Peyer's patch (tissue), 4 donors: ENCODE data around the gene FAM50A. TPM values are rescaled to one million over a fixed set of nuclear protein-coding genes. Genes with fewer than 3 reads are reported as not detected.

Source experiments
- DNase-seq, 3 donors: peaks; one replicate each; pipeline ENCODE4 v3.0.0-alpha.2; 2017 to 2019
- H3K27ac ChIP-seq, 4 donors: fragments of 200-600 bp; sonication (generic); one replicate each; pipeline ENCODE4 v1.5.1; 2016 to 2019
- H3K27me3 ChIP-seq, 2 donors: fragments of 200-600 bp; sonication (generic); one replicate each; pipeline ENCODE4 v1.5.1; 2019
- H3K36me3 ChIP-seq, 3 donors: fragments of 200-600 bp; sonication (generic); one replicate each; pipeline ENCODE4 v1.5.1; 2016 to 2019
- H3K4me1 ChIP-seq, 4 donors: fragments of 200-600 bp; sonication (generic); one replicate each; pipeline ENCODE4 v1.5.1; 2016 to 2019
- H3K4me3 ChIP-seq, 4 donors: fragments of 200-600 bp; sonication (generic); 1 replicate in 3 of 4; 2 replicates in 1 of 4; pipeline ENCODE4 v1.5.1; 2016 to 2019; ENCODE audit warnings: mild to moderate bottlenecking in 1 of 4
- H3K9me3 ChIP-seq, 4 donors: fragments of 200-600 bp; sonication (generic); one replicate each; pipeline ENCODE4 v1.5.1; 2016 to 2019; ENCODE audit warnings: mild to moderate bottlenecking in 1 of 4
- POLR2A ChIP-seq, 2 donors: fragments of 450-650 bp; IDR thresholded peaks; one replicate each; pipeline ENCODE4 v1.5.1; 2017; ENCODE audit warnings: antibody characterized with exemption in 2 of 2, mild to moderate bottlenecking in 2 of 2, moderate library complexity in 2 of 2
- total RNA-seq, 4 donors: library from RNA; depleted of rRNA; stranded (reverse); fragments of >200 nt; gene quantifications; one replicate each; pipeline ENCODE4 v1.1.0, GENCODE V29; 2016
- TF ChIP-seq, protein P1 (sequence below), 6 experiments: fragments of 450-650 bp in 4 of 6; fragments of 200-600 bp in 2 of 6; sonication (generic) in 1 of 6; IDR thresholded peaks; one replicate each; pipeline ENCODE4 v1.5.1; 2017 to 2019; ENCODE audit warnings: antibody characterized with exemption in 6 of 6, mild to moderate bottlenecking in 3 of 6, moderate library complexity in 1 of 6

FAM50A gene
- total RNA-seq, 4 donors from 2014 or later, result 35.6 to 212 (median 54.6) TPM

DNA sequence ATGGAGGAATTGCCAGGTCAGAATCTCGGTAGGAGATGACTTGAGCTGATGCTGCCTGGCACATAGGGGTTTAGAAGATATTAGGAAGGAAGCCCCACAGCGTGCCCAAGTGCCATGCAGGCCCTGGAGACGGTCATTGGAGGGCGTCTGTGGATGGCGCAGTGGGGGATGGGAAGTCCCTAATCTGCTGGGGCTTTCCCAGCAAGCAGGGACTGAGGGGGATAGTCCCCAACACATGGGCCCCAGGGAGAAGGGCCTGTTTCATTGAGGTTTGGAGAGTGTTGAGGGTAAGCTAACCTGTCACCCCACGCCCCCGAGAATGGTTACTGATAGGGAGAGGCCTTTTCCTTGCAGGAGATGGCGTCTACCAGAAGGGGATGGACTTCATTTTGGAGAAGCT, 24.8 kb upstream of the FAM50A start:
- Histone ChIP-seq H3K9me3 (no peaks in the 10 kb centered on the region), H3K4me1 (no peaks in the 10 kb centered on the region), H3K27ac (no peak overlapping the region), H3K36me3 (no peaks in the 10 kb centered on the region), H3K27me3 (no peaks in the 10 kb centered on the region), H3K4me3 (no peak overlapping the region)
- TF ChIP-seq, protein P1, sequence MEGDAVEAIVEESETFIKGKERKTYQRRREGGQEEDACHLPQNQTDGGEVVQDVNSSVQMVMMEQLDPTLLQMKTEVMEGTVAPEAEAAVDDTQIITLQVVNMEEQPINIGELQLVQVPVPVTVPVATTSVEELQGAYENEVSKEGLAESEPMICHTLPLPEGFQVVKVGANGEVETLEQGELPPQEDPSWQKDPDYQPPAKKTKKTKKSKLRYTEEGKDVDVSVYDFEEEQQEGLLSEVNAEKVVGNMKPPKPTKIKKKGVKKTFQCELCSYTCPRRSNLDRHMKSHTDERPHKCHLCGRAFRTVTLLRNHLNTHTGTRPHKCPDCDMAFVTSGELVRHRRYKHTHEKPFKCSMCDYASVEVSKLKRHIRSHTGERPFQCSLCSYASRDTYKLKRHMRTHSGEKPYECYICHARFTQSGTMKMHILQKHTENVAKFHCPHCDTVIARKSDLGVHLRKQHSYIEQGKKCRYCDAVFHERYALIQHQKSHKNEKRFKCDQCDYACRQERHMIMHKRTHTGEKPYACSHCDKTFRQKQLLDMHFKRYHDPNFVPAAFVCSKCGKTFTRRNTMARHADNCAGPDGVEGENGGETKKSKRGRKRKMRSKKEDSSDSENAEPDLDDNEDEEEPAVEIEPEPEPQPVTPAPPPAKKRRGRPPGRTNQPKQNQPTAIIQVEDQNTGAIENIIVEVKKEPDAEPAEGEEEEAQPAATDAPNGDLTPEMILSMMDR (IDR thresholded peaks at IDR 0.05), result no peak
- no peak for TF ChIP-seq POLR2A (IDR thresholded peaks at IDR 0.05)
- DNase-seq, result no peak

DNA sequence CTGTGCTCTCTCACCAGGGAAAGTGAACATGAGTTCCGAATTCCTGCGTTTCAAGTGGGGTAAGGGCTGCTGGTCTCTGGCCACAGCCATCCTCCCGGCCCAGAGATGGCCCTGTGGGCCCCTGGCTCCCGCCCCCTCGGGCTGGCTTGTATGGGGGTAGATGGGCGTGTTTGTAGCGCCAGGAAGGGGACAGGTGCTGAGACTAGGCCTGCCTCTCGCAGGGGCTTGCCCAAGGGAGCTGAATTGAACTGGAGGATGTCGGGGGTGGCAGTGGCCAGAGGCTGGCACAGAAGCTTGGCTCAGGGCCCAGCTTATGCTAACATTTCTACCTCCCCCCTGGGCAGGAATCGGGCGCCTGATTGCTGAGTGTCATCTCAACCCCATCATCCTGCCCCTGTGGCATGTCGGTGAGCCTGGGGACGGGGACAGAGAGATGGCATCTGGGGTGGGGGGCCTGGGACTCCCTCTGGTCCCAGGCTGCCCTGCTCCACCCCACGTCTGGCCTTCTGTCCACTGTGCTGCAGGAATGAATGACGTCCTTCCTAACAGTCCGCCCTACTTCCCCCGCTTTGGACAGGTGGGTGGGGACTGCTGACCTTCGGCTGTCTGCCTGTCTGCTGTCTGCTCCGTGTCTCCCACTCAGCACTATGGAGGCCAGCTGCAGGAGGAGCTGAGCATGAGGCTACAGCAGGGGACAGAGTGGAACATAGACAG, 24.1 kb upstream of the FAM50A start:
- no peaks in the 10 kb centered on the region for H3K27me3 ChIP-seq
- no peak for DNase-seq
- H3K36me3 ChIP-seq, result no peaks in the 10 kb centered on the region
- no peak overlapping the region for H3K4me3 ChIP-seq
- no peaks in the 10 kb centered on the region for H3K4me1 ChIP-seq
- TF ChIP-seq, protein P1 (IDR thresholded peaks at IDR 0.05), result no peak
- TF ChIP-seq POLR2A (IDR thresholded peaks at IDR 0.05), result no peak
- no peaks in the 10 kb centered on the region for H3K9me3 ChIP-seq
- H3K27ac ChIP-seq, result no peak overlapping the region

DNA sequence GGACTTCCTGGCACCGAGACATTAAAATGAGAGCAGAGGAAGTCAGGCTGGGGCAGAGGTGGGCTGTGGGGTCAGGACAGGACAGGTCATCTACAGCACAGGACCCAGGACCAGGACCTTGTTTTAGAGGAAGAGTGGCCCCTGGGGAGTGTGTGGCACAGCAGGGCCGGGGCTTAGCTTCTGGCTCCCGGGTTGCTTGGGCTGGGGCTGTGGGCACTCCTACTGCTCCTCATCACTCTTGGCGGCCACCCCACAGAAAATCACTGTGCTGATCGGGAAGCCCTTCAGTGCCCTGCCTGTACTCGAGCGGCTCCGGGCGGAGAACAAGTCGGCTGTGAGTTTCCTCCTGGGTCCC, 23.6 kb upstream of the FAM50A start:
- Histone ChIP-seq H3K4me1 (no peaks in the 10 kb centered on the region), H3K36me3 (no peaks in the 10 kb centered on the region), H3K4me3 (no peak overlapping the region), H3K27ac (no peak overlapping the region), H3K27me3 (no peaks in the 10 kb centered on the region), H3K9me3 (no peaks in the 10 kb centered on the region)
- no peak for DNase-seq
- TF ChIP-seq, protein P1 (IDR thresholded peaks at IDR 0.05), result no peak
- TF ChIP-seq POLR2A (IDR thresholded peaks at IDR 0.05), result no peak

DNA sequence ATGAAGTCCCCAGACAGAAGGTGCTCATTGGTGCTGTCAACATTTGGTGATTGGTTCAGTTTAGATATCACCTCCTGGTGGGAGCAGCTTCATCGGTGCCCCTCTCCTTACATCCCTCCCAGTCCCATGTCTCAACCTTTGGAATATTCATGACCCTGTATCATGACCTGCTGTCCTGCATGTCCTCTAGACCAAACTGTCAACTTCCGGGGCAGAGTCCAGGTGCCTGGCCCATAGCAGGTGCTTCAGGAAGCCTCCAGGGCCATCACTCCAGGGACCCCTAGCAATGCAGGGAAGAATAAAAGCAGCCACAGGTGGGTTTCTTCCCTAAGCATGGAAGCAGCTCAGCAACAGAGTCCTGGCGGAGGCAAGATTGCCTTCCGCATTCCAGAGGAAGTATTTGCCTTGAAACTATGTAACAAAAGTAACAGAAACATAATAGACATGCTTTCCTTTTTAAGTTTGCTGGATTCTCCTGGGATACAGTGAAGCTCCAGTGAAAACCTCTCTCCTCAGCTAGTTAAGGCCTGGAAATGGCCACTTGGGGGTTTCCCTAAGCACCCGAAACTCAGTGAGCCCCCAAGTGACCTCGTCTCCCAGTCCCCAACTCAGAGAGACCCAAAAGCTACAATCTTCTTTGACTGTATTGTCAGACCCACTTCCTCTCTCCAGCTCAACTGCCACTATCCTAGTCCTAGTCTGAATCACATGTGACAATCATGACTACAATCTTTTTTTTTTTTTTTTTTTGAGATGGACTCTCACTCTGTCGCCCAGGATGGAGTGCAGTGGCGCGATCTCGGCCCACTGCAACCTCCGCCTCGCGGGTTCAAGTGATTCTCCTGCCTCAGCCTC, 16.8 kb upstream of the FAM50A start:
- Histone ChIP-seq H3K27me3 (no peaks in the 10 kb centered on the region), H3K36me3 (peaks cover 0 to 4% (median 0%) of the 10 kb centered on the region in 3 donors), H3K4me1 (peaks cover 0 to 15% (median 0%) of the 10 kb centered on the region in 4 donors), H3K9me3 (no peaks in the 10 kb centered on the region), H3K27ac (no peak overlapping the region), H3K4me3 (peak overlapping the region in 2 of 4 donors; percentile 78 to 90)
- TF ChIP-seq, protein P1 (IDR thresholded peaks at IDR 0.05), result no peak
- no peak for TF ChIP-seq POLR2A (IDR thresholded peaks at IDR 0.05)
- no peak for DNase-seq

DNA sequence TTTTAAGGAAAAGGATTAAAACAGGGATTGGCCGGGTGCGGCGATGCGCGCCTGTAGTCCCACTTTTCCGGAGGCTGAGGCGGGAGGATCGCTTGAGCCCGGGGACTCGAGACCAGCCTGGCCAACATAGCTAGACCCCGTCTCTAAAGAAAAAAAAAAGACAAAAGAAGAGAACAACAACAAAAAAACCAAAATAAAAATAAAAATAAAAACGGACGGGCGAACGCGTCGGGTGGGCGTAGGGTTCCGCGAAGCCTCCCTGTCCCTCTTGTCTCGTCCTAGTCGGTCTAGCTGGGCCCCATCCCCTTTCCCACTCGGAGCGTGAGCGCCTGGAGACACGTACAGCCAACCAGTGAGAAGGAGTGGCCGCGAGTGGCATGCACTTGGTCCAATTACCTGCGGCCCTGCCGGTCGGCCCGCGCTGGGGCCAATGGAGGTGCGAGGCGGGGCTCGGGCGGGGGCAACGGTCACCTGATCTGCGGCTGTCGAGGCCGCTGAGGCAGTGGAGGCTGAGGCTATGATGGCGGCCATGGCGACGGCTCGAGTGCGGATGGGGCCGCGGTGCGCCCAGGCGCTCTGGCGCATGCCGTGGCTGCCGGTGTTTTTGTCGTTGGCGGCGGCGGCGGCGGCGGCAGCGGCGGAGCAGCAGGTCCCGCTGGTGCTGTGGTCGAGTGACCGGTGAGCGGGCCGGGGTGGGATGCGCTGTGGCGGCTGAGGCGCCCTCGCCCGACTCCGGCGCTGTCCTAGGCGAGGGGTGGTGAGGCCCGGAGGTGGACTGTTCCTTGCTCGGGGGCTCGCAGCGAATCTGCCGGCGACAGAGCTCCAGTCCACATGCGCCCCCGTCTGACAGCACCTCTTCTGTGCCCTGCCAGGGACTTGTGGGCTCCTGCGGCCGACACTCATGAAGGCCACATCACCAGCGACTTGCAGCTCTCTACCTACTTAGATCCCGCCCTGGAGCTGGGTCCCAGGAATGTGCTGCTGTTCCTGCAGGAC, 15.5 kb upstream of the FAM50A start, which contains the start of gene ATP6AP1:
Gene ATP6AP1, plus strand, starts transcription at position 502 of the 996 bp plus-strand sequence. Its CDS starts 16 bp downstream, at position 518.
- Histone ChIP-seq H3K27ac (peak within 1 kb of the TSS; percentile 77 to 88 (median 84)), H3K4me3 (peak within 1 kb of the TSS; percentile 66 to 90 (median 80)), H3K36me3 (peaks cover 0 to 11% (median 0%) of the 10 kb centered on the region in 3 donors), H3K27me3 (no peaks in the 10 kb centered on the region), H3K4me1 (peaks cover 0 to 15% (median 0%) of the 10 kb centered on the region in 4 donors), H3K9me3 (no peaks in the 10 kb centered on the region)
- DNase-seq, result peak; percentile 86 to 96 (median 92)
- TF ChIP-seq, protein P1 (IDR thresholded peaks at IDR 0.05), result no peak
- peak; percentile 56 to 59 for TF ChIP-seq POLR2A (IDR thresholded peaks at IDR 0.05)
